ENCODE measurements around the gene SLFN14. TPM values are rescaled to one million over a fixed set of nuclear protein-coding genes. Genes with fewer than 3 reads are reported as not detected.
"Not testable (repeated sequence)": the region's sequence is repeated elsewhere in the genome, so short reads cannot be mapped to it uniquely, and the experiment has no call there.

The SLFN14 gene
- total RNA-seq, 2 donors from 2014 or later: not detected

DNA sequence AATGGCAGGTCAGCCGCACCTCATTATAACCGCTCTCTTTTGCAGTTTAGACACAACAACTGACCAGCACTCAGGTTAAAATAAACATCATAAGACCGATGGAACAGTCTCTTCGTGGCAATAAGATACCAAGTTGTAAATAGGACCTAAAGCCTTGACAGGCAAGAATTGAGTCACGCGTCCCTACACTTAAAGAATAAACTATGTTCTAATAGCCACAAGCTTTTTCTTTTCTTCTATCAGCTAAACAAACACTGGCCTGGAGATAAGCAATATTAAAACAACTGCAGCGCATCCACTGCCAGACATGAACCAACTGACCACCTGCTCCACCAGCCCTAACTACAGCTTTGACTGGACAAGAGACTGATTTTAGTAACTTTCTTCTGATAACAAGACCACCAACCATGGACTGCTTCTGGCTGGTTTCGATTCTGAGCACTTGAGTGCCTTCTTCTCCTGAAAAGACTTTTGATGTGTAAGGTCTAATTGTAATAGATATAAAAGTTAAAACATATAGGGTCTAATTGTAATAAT, 40.6 kb downstream of the SLFN14 start:
- Histone ChIP-seq H3K4me1 (ENCODE audit: control insufficient read depth, insufficient read depth, low read length) (no peaks in the 10 kb centered on the region), H3K9ac (ENCODE audit: extremely low read depth, low read length, poor library complexity, severe bottlenecking) (no peak overlapping the region), H3K27ac (ENCODE audit: low read depth, low read length) (no peak overlapping the region), H3K4me3 (ENCODE audit: low read length) (no peak overlapping the region), H3K27me3 (ENCODE audit: control insufficient read depth, insufficient read depth, low read length, poor library complexity, severe bottlenecking) (no peaks in the 10 kb centered on the region), H3K9me3 (ENCODE audit: control insufficient read depth, low read length) (no peaks in the 10 kb centered on the region), H3K36me3 (ENCODE audit: control insufficient read depth, insufficient read depth, low read length) (no peaks in the 10 kb centered on the region)
- H3K27ac Mint-ChIP-seq: no peak overlapping the region
- no peak for DNase-seq
- H3K27me3 Mint-ChIP-seq (ENCODE audit: insufficient read depth): peaks cover 28% of the 10 kb centered on the region
- no peaks in the 10 kb centered on the region for H3K36me3 Mint-ChIP-seq (ENCODE audit: low read depth)
- TF ChIP-seq, protein P1, sequence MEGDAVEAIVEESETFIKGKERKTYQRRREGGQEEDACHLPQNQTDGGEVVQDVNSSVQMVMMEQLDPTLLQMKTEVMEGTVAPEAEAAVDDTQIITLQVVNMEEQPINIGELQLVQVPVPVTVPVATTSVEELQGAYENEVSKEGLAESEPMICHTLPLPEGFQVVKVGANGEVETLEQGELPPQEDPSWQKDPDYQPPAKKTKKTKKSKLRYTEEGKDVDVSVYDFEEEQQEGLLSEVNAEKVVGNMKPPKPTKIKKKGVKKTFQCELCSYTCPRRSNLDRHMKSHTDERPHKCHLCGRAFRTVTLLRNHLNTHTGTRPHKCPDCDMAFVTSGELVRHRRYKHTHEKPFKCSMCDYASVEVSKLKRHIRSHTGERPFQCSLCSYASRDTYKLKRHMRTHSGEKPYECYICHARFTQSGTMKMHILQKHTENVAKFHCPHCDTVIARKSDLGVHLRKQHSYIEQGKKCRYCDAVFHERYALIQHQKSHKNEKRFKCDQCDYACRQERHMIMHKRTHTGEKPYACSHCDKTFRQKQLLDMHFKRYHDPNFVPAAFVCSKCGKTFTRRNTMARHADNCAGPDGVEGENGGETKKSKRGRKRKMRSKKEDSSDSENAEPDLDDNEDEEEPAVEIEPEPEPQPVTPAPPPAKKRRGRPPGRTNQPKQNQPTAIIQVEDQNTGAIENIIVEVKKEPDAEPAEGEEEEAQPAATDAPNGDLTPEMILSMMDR (conservative IDR thresholded peaks at IDR 0.05): no peak
- H3K9me3 Mint-ChIP-seq: no peaks in the 10 kb centered on the region
- no peaks in the 10 kb centered on the region for H3K4me1 Mint-ChIP-seq
- no peak overlapping the region for H3K4me3 Mint-ChIP-seq
- WGBS, 2 experiments (ENCODE audit: insufficient coverage in 1 of 2, insufficient read length in 1 of 2): 90 to 92% methylated on average over 7 to 8 of the region's 8 CpGs

- TF ChIP-seq, protein P1 (conservative IDR thresholded peaks at IDR 0.05): no peak
- Mint-ChIP-seq H3K36me3 (ENCODE audit: low read depth) (no peaks in the 10 kb centered on the region), H3K27ac (no peak overlapping the region), H3K4me1 (no peaks in the 10 kb centered on the region), H3K27me3 (ENCODE audit: insufficient read depth) (peaks cover 28% of the 10 kb centered on the region), H3K4me3 (no peak overlapping the region), H3K9me3 (no peaks in the 10 kb centered on the region)
- Histone ChIP-seq H3K9me3 (ENCODE audit: control insufficient read depth, low read length) (no peaks in the 10 kb centered on the region), H3K27ac (ENCODE audit: low read depth, low read length) (no peak overlapping the region), H3K4me1 (ENCODE audit: control insufficient read depth, insufficient read depth, low read length) (no peaks in the 10 kb centered on the region), H3K9ac (ENCODE audit: extremely low read depth, low read length, poor library complexity, severe bottlenecking) (no peak overlapping the region), H3K36me3 (ENCODE audit: control insufficient read depth, insufficient read depth, low read length) (no peaks in the 10 kb centered on the region), H3K27me3 (ENCODE audit: control insufficient read depth, insufficient read depth, low read length, poor library complexity, severe bottlenecking) (no peaks in the 10 kb centered on the region), H3K4me3 (ENCODE audit: low read length) (no peak overlapping the region)
- 86% methylated on average over 3 of the region's 3 CpGs; no CpG with 5 or more reads in 1 of the 2 experiments for WGBS, 2 experiments (ENCODE audit: insufficient coverage in 1 of 2, insufficient read length in 1 of 2)
- DNase-seq: no peak
Observed at GRCh38 chr17:35519439-35519838, 41.2 kb downstream of the SLFN14 start.

GRCh38 chr17:35518431-35518830, 42.2 kb downstream of the SLFN14 start:
- not testable (repeated sequence) for H3K4me3 Mint-ChIP-seq; H3K4me1 Mint-ChIP-seq; H3K36me3 ChIP-seq (ENCODE audit: control insufficient read depth, insufficient read depth, low read length); H3K27ac Mint-ChIP-seq; H3K4me3 ChIP-seq (ENCODE audit: low read length); H3K27ac ChIP-seq (ENCODE audit: low read depth, low read length); H3K9me3 Mint-ChIP-seq; H3K9ac ChIP-seq (ENCODE audit: extremely low read depth, low read length, poor library complexity, severe bottlenecking); H3K9me3 ChIP-seq (ENCODE audit: control insufficient read depth, low read length); DNase-seq; H3K27me3 ChIP-seq (ENCODE audit: control insufficient read depth, insufficient read depth, low read length, poor library complexity, severe bottlenecking); H3K4me1 ChIP-seq (ENCODE audit: control insufficient read depth, insufficient read depth, low read length); H3K36me3 Mint-ChIP-seq (ENCODE audit: low read depth)
- H3K27me3 Mint-ChIP-seq (ENCODE audit: insufficient read depth): peaks cover 28% of the 10 kb centered on the region
- 78 to 100% methylated on average over 1 to 4 of the region's 5 CpGs for WGBS, 2 experiments (ENCODE audit: insufficient coverage in 1 of 2, insufficient read length in 1 of 2)

- peaks cover 9% of the 10 kb centered on the region for H3K9me3 Mint-ChIP-seq
- no peak overlapping the region for H3K27ac Mint-ChIP-seq
- Histone ChIP-seq H3K9me3 (ENCODE audit: control insufficient read depth, low read length) (no peaks in the 10 kb centered on the region), H3K27me3 (ENCODE audit: control insufficient read depth, insufficient read depth, low read length, poor library complexity, severe bottlenecking) (no peaks in the 10 kb centered on the region), H3K27ac (ENCODE audit: low read depth, low read length) (no peak overlapping the region), H3K4me1 (ENCODE audit: control insufficient read depth, insufficient read depth, low read length) (no peaks in the 10 kb centered on the region), H3K9ac (ENCODE audit: extremely low read depth, low read length, poor library complexity, severe bottlenecking) (no peak overlapping the region), H3K4me3 (ENCODE audit: low read length) (no peak overlapping the region), H3K36me3 (ENCODE audit: control insufficient read depth, insufficient read depth, low read length) (no peaks in the 10 kb centered on the region)
- DNase-seq: no peak
- peaks cover 28% of the 10 kb centered on the region for H3K27me3 Mint-ChIP-seq (ENCODE audit: insufficient read depth)
- no peak overlapping the region for H3K4me3 Mint-ChIP-seq
- H3K36me3 Mint-ChIP-seq (ENCODE audit: low read depth): no peaks in the 10 kb centered on the region
- TF ChIP-seq, protein P1 (conservative IDR thresholded peaks at IDR 0.05): no peak
- no peaks in the 10 kb centered on the region for H3K4me1 Mint-ChIP-seq
- WGBS, 2 experiments (ENCODE audit: insufficient coverage in 1 of 2, insufficient read length in 1 of 2): 94 to 97% methylated on average over 20 to 21 of the region's 21 CpGs
Observed at GRCh38 chr17:35515027-35515426, 45.6 kb downstream of the SLFN14 start.

Measured in endodermal cell (in vitro differentiated cells).